ENCODE measurements around the gene KIAA0232. TPM values are rescaled to one million over a fixed set of nuclear protein-coding genes. Genes with fewer than 3 reads are reported as not detected.

Gene KIAA0232
- total and polyA plus RNA-seq, 11 donors = 20.0 to 78.4 (median 67.7) TPM

GRCh38 chr4:6926681-6927478 lies 144.4 kb downstream of the KIAA0232 start:
- Histone ChIP-seq H3K9me3 (no peaks in the 10 kb centered on the region), H3K4me1 (peaks cover 0 to 81% (median 26%) of the 10 kb centered on the region in 12 donors), H3K27me3 (no peaks in the 10 kb centered on the region), H3K36me3 (peaks cover 0 to 24% (median 12%) of the 10 kb centered on the region in 9 donors), H3K4me3 (peak overlapping the region in 1 of 12 donors; percentile 27), H3K27ac (peak overlapping the region in 8 of 12 donors; percentile 30 to 96 (median 40))
- TF ChIP-seq CTCF (IDR thresholded peaks at IDR 0.05) = no peak
- peak in 1 of 2 donors; percentile 40 for TF ChIP-seq POLR2A (IDR thresholded peaks at IDR 0.05)
- intact Hi-C loops (cut with DNase I) = no loop called here
- DNase-seq (peak in 2 of 5 donors; percentile 58 to 73), ATAC-seq (peak in 3 of 4 donors; percentile 28 to 36 (median 35))
- 72 to 76% (median 75%) methylated on average over 12 to 13 of the region's 13 CpGs for WGBS, 4 donors

GRCh38 chr4:6928081-6928480 lies 145.6 kb downstream of the KIAA0232 start:
- Histone ChIP-seq H3K36me3 (peaks cover 0 to 26% (median 12%) of the 10 kb centered on the region in 9 donors), H3K4me1 (peaks cover 0 to 87% (median 26%) of the 10 kb centered on the region in 12 donors), H3K4me3 (no peak overlapping the region), H3K27ac (peak overlapping the region in 1 of 12 donors; percentile 96), H3K27me3 (no peaks in the 10 kb centered on the region), H3K9me3 (no peaks in the 10 kb centered on the region)
- no peak for DNase-seq
- no peak for TF ChIP-seq CTCF (IDR thresholded peaks at IDR 0.05)
- no peak for TF ChIP-seq POLR2A (IDR thresholded peaks at IDR 0.05)
- no peak for ATAC-seq
- 87 to 93% (median 91%) methylated on average over 4 of the region's 4 CpGs for WGBS, 4 donors
- intact Hi-C loops (cut with DNase I) = no loop called here

GRCh38 chr4:6929339-6929811 lies 146.8 kb downstream of the KIAA0232 start:
- intact Hi-C loops (cut with DNase I) = no loop called here
- no peaks in the 10 kb centered on the region for H3K9me3 ChIP-seq
- peaks cover 0 to 13% (median under 1%) of the 10 kb centered on the region in 9 donors for H3K36me3 ChIP-seq
- no peak for TF ChIP-seq POLR2A (IDR thresholded peaks at IDR 0.05)
- no peak for TF ChIP-seq CTCF (IDR thresholded peaks at IDR 0.05)
- peak in 1 of 5 donors; percentile 56 for DNase-seq
- H3K27ac ChIP-seq = peak overlapping the region in 4 of 12 donors; percentile 20 to 96 (median 29)
- WGBS, 4 donors = 54 to 67% (median 58%) methylated on average over 9 of the region's 9 CpGs
- peak; percentile 30 to 61 (median 50) for ATAC-seq
- H3K27me3 ChIP-seq = no peaks in the 10 kb centered on the region
- peak overlapping the region in 1 of 12 donors; percentile 3 for H3K4me3 ChIP-seq
- H3K4me1 ChIP-seq = peaks cover 0 to 78% (median 24%) of the 10 kb centered on the region in 12 donors

GRCh38 chr4:6929812-6930464 lies 147.4 kb downstream of the KIAA0232 start:
- Histone ChIP-seq H3K4me1 (peaks cover 0 to 72% (median 23%) of the 10 kb centered on the region in 12 donors), H3K27ac (peak overlapping the region in 3 of 12 donors; percentile 22 to 96 (median 36)), H3K27me3 (no peaks in the 10 kb centered on the region), H3K36me3 (peaks cover 0 to 10% (median 0%) of the 10 kb centered on the region in 9 donors), H3K4me3 (no peak overlapping the region), H3K9me3 (no peaks in the 10 kb centered on the region)
- intact Hi-C loops (cut with DNase I) = no loop called here
- DNase-seq (no peak), ATAC-seq (peak in 1 of 4 donors; percentile 8)
- no peak for TF ChIP-seq CTCF (IDR thresholded peaks at IDR 0.05)
- no peak for TF ChIP-seq POLR2A (IDR thresholded peaks at IDR 0.05)
- WGBS, 4 donors = 65 to 70% (median 66%) methylated on average over 15 of the region's 15 CpGs
